Right ventricle myocardium inferior (tissue), 1 donor: ENCODE results near the gene PPP1R7. TPM values are rescaled to one million over a fixed set of nuclear protein-coding genes. Genes with fewer than 3 reads are reported as not detected.

Experiments used
- ATAC-seq: fragments of 200-7000 bp; cut with Tn5 transposase; one replicate; pipeline ENCODE4 v1.9.1; 2020; ENCODE audit warnings: mild to moderate bottlenecking, moderate library complexity
- DNase-seq: peaks from one replicate; pipeline ENCODE4 v3.0.0; 2021; ENCODE audit errors: missing footprints
- intact Hi-C: fragments of 100-400 bp; cut with DNase I; formaldehyde crosslinking; loops from one replicate; pipeline ENCODE4 v1.11.0; 2022
- total RNA-seq: library from RNA; stranded (reverse); fragmentation: NEBNext Ultra II Directional; extraction: Animal tissue kit (Norgen Biotek cat#: 25700); gene quantifications from one replicate; pipeline ENCODE4 v1.2.1, GENCODE V29; 2021
- donor health status: DM: no; HTN: yes; CAD: no; lungs with severe emphysema.

The PPP1R7 gene
- total RNA-seq, 1 donor from 2014 or later: 66.6 TPM

- intact Hi-C loops: loop anchor here (5.0 kb wide), 2 partner anchors 65 to 115 kb away; partner anchors contain the start of genes MTERF4 and PPP1R7
- DNase-seq: peak; percentile 88
- ATAC-seq: peak; percentile 85
These were observed 67.2 kb downstream of the PPP1R7 start for GRCh38 chr2:241217320-241218031.

- ATAC-seq: no peak
- intact Hi-C loops: loop anchor here (5.0 kb wide), 2 partner anchors 66 to 116 kb away; partner anchors contain the start of genes MTERF4 and PPP1R7
- peak; percentile 83 for DNase-seq
These were observed 68.1 kb downstream of the PPP1R7 start for GRCh38 chr2:241218131-241219029.

GRCh38 chr2:241219030-241219382 is 68.7 kb downstream of the PPP1R7 start:
- intact Hi-C loops: loop anchor here (5.0 kb wide), 2 partner anchors 67 to 117 kb away; partner anchors contain the start of genes MTERF4 and PPP1R7
- ATAC-seq (no peak), DNase-seq (no peak)

GRCh38 chr2:241219856-241220356 is 69.6 kb downstream of the PPP1R7 start:
- DNase-seq (no peak), ATAC-seq (no peak)
- intact Hi-C loops: loop anchor here (5.0 kb wide), 2 partner anchors 68 to 118 kb away; partner anchors contain the start of genes MTERF4 and PPP1R7

- DNase-seq (peak; percentile 51), ATAC-seq (no peak)
- intact Hi-C loops: no loop called here
These were observed 73.1 kb downstream of the PPP1R7 start for GRCh38 chr2:241223211-241224017.

- ATAC-seq (peak; percentile 43), DNase-seq (peak; percentile 69)
- intact Hi-C loops: no loop called here
These were observed 74.0 kb downstream of the PPP1R7 start for GRCh38 chr2:241224018-241224850.

- ATAC-seq (no peak), DNase-seq (peak; percentile 25)
- intact Hi-C loops: no loop called here
These were observed 74.7 kb downstream of the PPP1R7 start for GRCh38 chr2:241224851-241225438.

GRCh38 chr2:241225545-241225944 is 75.3 kb downstream of the PPP1R7 start:
- ATAC-seq (no peak), DNase-seq (peak; percentile 25)

GRCh38 chr2:241225983-241226382 is 75.7 kb downstream of the PPP1R7 start:
- DNase-seq (peak; percentile 20), ATAC-seq (no peak)
- intact Hi-C loops: no loop called here

More at GRCh38 chr2:241225545-241225944, 75.3 kb downstream of the PPP1R7 start:
- intact Hi-C loops: no loop called here

- ATAC-seq: peak; percentile 46
These were observed 76.7 kb downstream of the PPP1R7 start for GRCh38 chr2:241226723-241227572.

GRCh38 chr2:241227594-241227993 is 77.3 kb downstream of the PPP1R7 start:
- DNase-seq (peak; percentile 20), ATAC-seq (no peak)
- intact Hi-C loops: no loop called here

More at GRCh38 chr2:241226723-241227572, 76.7 kb downstream of the PPP1R7 start:
- intact Hi-C loops: no loop called here
- peak; percentile 33 for DNase-seq

- intact Hi-C loops: no loop called here
- DNase-seq (peak; percentile 58), ATAC-seq (no peak)
These were observed 78.0 kb downstream of the PPP1R7 start for GRCh38 chr2:241228081-241228859.

- ATAC-seq (peak; percentile 36), DNase-seq (peak; percentile 57)
- intact Hi-C loops: no loop called here
These were observed 78.7 kb downstream of the PPP1R7 start for GRCh38 chr2:241228860-241229516.

- intact Hi-C loops: no loop called here
These were observed 79.5 kb downstream of the PPP1R7 start for GRCh38 chr2:241229563-241230401.

More at GRCh38 chr2:241229563-241230401, 79.5 kb downstream of the PPP1R7 start:
- no peak for ATAC-seq
- peak; percentile 40 for DNase-seq
